Measurements from ENCODE around the gene NACAD.
A peak's percentile ranks its signal among the peaks of the same experiment; 100 is the strongest.

The NACAD gene, protein sequence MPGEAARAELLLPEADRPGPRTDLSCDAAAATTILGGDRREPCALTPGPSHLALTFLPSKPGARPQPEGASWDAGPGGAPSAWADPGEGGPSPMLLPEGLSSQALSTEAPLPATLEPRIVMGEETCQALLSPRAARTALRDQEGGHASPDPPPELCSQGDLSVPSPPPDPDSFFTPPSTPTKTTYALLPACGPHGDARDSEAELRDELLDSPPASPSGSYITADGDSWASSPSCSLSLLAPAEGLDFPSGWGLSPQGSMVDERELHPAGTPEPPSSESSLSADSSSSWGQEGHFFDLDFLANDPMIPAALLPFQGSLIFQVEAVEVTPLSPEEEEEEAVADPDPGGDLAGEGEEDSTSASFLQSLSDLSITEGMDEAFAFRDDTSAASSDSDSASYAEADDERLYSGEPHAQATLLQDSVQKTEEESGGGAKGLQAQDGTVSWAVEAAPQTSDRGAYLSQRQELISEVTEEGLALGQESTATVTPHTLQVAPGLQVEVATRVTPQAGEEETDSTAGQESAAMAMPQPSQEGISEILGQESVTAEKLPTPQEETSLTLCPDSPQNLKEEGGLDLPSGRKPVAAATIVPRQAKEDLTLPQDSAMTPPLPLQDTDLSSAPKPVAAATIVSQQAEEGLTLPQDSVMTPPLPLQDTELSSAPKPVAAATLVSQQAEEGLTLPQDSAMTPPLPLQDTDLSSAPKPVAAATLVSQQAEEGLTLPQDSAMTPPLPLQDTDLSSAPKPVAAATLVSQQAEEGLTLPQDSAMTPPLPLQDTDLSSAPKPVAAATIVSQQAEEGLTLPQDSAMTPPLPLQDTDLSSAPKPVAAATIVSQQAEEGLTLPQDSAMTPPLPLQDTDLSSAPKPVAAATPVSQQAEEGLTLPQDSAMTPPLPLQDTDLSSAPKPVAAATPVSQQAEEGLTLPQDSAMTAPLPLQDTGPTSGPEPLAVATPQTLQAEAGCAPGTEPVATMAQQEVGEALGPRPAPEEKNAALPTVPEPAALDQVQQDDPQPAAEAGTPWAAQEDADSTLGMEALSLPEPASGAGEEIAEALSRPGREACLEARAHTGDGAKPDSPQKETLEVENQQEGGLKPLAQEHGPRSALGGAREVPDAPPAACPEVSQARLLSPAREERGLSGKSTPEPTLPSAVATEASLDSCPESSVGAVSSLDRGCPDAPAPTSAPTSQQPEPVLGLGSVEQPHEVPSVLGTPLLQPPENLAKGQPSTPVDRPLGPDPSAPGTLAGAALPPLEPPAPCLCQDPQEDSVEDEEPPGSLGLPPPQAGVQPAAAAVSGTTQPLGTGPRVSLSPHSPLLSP (N-terminal part only)

DNA sequence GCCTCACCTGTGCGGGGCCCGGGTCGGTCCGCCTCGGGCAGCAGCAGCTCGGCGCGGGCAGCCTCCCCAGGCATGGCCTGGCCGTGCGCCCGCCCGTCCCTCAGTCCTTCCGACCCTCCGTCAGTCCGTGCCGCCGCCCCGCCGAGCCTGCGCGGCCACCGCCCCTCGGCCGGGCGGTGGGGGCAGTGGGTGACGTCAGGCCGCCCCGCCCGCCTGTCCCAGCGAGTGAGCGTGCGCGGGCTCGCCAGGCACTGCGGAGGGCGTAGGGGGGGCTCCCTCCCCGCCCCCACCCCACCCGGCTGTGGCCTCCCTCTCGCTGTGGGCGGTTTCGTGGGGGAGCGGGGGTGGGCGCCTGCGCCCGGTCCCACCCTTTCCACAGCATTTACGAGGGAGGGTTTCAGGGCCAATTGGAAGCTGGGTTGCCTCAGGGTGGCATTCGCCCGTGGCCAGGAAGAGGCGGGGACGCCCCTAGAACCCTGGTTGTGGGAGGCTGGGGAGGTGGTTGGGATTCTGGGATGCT lies at the start of gene NACAD:
Gene NACAD (minus strand): TSS at position 149 of the 520 bp plus-strand sequence. CDS start 75 bp downstream, at position 74.
- no peak for DNase-seq

DNA sequence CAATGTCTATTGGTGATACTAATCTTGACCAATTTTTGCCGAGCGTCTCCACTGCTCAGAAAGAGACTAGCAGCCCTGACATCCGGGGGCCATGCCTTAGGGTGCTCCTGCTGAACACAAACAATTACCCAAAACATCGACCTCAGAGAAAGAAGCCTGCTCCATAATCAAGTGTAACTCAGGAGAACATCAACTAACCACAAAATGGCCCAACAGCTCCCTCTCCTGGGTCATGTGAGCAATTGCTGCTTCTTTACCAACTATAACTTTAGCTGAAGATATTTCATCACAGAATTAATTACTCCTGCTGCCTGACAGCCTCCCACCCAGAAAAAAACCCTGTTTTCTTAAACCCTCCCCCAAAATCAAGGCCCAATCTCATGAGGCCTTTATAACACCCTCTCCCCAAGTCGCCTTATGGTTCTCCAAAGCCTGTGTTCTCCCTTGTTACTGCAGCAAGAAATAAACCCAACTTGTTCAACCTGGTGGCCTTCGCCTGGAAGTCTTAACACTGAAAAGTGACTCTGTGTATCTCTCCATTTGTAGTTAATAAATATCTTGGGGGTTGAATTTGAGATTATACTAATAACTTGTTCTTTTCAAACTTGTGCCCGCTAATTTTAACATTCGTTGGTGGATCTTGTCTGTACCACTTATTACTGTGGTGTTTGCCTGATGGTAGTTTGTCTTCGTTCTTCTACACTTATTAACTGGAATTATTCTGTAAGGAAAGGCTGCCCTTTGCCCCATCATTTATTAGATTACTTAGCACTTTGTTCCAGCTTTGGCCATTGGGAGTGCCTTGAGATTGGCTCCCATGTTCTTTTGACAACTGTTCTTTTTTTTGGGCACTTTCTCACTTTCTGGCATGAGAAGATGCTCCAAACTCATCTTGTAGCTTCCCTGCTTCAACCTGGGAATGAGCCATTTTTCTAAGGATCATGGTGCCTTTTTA lies 47.6 kb upstream of the NACAD start:
- DNase-seq = peak; percentile 61 to 67

DNA sequence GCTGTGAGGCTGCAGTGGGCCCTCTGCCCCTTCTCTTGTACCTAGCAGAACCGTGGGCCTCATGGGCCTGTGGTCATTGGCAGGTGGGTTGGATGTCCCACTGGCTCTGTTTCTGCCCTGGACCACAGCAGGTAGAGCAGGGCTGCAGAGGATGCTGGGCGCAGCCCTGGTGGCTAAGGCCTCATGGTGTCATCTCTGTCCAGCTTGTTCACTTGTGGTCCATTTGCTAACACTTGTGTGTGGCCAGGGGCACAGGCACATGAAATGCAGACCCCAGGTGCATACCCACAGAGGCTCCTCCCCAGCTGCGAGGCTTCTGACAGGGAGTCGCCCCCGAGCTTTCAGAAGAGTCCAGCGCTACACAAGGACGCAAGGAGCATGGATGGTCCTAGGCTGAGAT lies 45.1 kb upstream of the NACAD start:
- DNase-seq = no peak

DNA sequence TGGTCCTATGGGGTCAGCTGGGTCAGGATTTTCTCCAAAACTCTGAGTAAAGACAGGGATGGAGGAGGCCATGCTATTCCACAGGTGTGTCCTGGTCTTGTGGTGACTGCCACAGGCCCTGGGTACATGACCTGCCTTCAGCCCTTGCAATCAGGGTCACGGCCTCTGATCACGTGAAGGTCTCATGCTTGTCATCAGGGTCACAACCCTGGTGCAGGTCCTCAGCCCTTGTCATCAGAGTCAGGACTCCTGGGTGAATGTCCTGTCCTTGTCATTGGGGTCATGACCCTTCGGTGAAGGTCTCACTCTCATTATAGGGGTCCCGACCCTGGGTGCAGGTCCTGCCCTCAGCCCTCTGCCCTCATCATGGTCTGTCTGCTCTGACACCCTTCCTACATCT lies 44.6 kb upstream of the NACAD start:
- DNase-seq = no peak

DNA sequence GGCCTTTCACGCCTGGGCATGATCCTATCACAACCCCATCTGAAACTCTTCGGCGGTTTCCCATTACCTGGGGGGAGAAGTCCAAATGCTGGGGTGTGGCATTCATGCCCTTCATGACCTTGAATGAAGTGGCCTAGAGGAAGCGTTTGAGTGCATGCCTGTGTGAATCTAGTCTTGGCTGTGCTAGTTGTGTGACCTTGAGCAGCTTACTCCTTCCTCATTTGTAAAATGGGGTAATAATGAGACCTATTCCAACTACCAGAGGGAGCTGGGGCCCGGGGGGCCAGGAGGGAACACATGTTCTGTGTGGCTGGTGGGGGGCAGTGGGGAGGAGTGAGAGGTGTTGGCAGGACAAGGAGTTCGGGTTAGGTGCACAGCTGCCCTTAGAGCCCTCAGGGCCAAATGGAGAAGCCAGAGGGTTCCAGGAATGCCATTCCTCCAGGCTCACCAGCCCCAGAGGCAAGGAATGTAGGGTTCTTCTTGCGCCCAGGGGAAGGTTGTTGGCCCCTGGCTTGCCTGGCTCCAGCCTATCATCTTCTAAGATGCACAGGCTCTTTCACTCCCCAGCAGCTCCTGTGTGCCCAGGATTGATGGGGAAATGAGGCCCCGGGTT lies 44.0 kb upstream of the NACAD start:
- DNase-seq = no peak

DNA sequence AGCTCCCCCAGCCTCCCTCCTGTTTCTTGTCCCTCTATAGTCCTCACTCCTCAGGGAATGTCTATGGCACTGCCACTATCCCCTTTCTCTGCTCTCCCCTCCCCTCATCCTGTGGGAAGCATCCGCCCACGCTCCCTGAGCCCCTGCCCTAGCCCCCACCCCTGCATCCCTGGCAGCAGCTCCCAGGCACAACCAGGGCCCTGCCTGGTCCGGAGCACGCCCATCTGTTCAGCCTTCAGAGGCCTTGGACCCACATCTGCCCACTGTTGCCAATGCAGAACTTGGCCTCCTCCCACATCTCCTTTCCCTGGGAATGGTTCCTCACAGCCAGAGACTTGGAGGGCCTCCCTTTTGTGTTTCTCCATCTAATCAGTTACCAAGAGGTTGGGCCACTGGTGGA lies 43.1 kb upstream of the NACAD start:
- DNase-seq = no peak

DNA sequence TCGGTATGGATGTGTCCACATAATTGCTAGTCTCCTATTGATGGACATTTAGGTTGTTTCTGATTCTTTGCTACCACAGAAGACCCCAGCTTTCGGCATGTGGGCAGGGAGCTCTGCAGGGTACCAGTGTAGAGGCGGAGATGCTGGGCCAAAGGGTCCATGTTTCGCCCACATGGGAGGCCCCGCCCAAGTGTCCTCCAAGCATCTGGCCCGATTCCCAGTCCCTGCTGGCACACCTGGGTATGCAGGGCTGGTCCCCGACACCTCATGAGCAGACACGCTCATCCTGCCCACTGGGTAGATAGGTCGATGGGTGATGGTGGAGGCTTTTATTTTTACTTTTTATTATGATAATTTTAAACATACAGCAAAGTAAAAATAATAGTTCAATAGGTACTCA lies 42.1 kb upstream of the NACAD start:
- DNase-seq = no peak

DNA sequence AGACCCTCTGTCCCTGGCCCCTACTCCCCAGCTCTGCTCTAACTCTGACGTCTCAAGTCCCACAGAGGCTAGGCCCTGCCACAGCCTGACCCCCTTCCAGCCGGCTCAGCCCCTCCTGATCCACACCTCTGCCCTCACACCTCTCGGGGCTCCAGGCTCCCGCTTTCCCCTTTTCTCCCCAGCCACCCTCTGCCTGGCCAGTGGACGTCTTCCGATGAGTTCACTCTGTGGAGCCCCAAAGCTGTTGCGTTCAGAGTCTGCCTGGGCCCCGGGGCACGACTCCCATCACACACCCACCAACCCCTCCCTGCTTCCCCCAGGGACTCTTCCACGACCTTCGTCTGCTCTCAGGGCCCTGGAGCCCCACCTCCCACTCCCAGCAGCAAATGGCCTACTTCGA lies 41.1 kb upstream of the NACAD start:
- no peak for DNase-seq

DNA sequence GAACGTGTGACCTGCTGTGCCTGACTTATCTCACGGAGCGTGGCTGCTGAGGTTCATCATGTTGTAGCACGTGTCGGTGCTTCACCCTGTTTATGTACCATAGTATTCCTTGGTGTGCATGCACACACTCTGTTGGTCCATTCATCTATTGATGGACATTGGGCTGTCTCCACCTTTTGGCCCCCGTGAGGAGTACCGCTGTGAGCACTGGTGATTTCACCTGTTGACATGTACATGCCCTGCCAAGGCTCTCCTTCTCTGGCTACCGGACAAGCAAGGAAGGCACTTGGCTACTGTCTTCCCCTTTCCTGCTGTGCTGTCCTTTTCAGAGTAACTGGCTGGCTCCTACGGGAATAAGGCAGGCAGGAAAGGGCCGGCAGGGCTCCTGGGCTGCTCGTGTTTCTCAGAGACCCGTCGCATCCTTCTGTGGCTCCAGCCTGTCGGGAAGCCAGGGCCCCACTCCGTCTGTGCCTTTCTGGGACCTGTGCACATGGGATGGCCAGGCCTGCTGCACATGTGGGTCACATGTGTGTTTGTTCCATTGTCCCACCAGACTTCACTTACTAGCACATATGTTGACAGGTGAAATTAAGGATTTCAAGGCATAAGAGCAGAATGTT lies 40.5 kb upstream of the NACAD start:
- DNase-seq = no peak

DNA sequence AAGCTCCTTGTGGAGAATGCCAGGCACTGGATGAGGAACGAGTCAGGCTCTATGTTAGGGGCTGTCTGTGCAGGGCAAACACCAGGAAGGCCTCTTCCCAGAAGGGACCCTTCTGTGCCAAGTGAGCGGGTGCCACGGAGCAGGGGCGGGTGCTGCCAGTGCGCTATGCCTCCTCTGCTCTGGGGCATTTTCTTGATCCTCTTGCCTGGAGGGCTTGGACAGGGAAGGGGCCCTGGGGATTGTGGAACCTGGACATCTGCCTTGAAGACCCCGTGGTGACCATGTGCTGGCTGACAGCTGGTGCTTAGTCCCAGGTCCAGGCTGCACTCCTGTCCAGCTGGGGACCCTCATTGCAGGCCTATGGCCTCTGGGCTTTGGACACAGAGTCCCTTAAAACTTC lies 38.2 kb upstream of the NACAD start:
- no peak for DNase-seq

DNA sequence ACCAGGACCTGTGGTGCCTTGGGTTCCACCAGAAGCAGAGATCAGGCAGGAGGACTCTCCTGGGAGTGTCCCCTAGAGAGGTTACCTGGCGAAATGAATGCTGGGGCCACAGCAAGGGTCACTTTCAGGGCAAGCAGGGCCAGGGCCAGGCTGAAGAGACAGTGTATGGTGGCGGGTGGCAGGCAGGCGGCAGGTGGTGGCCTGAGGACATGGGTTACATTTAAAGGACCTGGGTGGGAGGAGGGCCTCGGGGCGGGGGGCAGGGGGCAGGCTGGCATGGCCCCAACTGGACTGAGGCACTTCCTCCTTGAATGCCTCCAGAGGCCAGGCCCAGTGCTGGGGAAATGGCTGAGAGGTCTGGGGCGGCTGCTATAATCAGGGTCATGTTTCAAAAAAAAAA lies 37.4 kb upstream of the NACAD start:
- no peak for DNase-seq

DNA sequence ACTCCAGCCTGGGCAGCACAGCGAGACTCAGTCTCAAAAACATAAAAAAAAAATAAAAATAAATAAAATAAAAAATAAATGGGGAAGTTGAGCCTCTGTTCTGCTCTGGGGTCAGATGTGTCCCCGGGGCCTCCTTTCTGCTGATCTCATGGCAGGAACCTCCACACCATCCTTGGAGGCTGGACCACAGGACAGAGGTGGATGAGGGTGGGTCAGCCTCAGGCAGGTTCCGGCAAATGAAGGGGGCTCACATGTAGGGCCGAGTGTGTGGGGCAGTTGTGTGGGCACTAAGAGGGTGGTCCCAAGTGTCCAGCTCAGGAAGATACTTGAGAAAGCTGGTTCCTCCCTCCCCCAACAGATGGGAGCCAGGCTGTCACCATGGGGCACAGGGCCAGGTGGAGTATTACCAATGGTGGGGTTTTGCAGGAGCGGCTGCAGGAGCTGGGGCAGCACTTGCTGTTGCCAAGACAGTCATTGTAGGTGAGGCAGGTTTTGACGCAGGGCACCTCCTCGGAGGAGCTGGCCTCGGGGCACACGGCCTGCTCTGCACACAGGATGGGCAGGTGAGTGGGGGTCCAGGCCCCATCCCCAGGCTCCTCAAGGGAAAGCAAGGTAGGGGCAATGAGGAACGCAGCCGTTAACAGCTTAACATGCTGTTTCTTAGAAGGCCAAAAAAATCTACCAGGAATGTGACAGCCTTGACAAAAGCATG lies 36.6 kb upstream of the NACAD start:
- no peak for DNase-seq

DNA sequence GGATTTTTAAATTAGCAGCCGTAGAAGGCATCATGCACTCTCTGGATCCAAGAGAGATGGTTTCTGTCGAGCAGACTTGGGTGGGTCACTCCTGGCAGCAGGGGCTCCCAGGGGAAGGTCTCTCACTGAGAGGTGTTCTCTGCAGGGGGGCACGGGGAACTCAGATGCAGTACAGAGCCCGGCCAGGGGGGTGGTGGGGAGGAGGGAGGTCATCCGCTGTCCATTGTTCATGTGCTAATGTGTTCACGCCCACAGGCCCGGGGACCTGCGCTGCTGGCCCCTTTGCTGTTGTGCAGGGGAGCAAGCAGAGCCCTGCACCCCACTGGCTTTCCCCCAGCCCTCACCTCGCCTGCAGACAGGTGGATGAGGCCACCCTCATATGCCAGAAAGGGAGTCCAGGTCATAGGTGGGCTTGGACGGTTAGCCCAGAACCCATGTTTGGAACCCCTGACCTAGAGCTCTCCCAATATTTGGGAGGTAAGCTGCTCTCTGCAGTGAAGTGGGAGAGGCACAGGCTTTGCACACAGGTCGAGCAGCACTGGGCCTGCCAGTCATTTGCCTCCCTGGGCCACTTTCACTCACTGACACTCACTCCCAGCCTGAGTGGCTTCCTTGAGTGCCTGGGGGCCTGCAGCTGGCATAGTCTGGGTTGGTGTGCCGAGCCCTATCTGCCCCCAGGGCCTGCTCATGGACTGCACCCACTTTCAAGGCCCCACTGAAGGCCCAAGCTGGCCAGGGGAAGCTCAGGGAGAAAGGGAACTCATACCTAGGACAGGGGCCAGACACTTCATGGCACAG lies 35.3 kb upstream of the NACAD start:
- DNase-seq = no peak

DNA sequence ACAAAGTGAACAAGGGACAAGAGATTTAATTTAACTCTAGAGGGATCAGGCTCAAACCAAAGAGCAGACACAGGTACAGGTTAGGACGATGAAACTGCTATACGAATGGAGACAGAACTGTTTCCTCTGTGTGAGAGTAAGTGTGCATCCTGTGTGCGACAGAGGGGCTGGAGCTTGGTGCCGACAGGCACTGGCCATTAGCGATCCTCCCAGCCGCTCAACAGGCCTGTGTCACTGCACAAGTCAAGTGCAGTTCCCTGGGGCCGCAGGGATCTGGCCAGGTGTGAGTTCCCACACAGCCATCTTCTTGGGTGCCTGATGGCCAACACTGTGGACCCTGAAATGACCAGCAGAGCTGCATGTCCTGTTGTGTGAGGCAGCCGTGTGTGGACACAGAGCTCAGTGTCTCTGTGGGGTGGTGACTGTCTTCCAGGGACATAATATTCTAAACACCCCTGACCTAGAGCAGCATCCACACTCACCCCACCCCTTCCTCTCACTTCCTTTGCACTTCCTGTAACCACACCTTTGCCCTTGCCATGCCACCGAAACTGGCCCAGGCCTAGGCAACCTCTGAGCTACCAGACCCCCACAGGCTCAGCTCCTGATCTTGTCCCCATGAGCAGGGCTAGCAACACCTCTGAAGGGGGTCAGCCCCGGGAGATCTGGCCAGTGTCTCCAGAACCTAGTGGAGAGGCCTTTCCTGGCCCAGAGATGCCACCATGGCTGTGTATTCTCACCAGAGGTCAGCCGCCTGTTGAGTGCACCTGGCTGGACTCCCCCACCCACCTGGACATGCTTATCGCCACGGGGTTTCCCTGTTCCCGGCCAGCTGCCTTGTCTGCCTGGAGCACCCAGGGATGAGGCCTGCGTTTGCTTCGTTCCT lies 34.4 kb upstream of the NACAD start:
- DNase-seq = no peak

DNA sequence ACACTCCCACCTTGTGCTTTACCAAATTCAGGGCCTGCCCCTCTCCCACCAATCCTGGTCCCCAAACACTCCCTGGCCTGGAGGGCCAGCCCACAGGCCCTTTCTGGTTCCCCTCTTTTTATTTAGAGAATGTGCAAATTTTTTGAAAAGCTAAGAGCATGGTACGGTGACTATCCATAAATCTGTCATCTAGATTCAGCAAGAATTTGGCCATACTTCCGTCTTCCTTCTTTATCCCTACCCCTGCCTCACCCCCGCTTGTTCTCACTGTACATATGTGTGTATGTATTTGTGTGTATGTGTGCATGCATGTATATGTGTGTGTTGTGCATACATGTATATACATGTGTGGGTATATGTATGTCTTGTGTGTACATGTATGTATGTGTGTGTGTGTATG lies 30.8 kb upstream of the NACAD start:
- no peak for DNase-seq

DNA sequence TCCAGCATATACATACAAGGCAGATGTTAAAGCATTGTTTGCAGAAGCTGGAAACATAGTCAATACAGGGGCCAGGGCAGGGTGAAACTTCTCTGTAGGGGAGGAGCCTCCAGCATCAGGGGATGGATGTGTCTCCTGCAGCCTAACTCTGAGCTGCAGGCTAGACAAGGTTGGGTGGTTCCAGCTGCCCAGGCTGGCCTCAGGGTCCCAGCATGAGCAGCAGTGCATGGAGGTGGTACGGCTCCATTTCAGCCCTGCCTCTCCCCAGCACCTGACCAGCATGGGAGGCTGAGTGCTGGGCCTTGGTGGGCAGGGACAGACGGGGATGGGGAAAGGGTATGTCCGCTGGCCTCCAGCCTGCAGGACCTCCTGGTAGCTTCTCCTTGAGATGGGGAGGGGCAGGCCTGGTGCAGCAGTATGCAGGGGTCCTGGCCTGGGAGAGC lies 30.1 kb upstream of the NACAD start:
- DNase-seq = no peak

DNA sequence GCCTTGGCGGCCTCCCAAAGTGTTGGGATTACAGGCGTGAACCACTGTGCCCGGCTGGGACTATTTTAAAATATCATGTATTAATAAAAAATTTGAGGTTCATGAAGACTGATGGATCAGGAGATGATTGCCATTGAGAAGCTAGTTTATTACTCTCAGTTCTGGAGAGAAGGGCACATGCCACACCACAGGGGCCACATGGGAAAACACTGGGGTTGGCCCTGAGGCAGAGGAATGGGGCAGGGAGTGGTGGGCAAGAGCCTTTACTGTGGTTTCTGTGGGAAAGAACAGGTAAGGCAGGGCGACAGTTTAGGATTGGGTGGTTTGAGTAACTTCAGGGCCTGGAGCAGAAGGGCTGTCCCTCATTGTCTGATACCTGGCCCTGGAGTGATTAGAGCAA lies 29.5 kb upstream of the NACAD start:
- DNase-seq = no peak

DNA sequence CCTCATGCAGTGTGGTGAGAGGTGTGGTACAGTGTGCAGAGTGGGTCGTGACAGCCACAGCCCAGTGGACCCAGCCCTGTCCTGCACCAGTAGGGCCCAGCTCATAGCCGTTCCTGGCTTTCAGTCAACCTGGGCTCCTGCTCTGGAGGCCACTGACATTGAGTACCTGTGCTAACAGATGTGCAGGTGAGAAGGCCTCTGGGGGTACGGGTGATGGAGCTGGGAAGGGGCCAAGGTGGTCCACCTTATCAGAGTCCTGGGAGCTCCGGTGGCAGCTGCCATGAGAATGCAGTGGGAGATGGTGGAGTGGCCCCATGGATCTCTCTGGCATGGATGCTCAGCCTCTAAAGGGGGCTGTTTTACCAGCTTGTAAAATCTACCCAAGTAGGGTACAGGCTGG lies 28.8 kb upstream of the NACAD start:
- DNase-seq = no peak

Measured in stimulated activated CD4-positive, alpha-beta T cell treated with anti-CD3 and anti-CD28 coated beads, Interleukin-2, amount 100 ng/mL, for 48 hours (primary cell).